ENCODE measurements around the gene P2RX1. TPM values are rescaled to one million over a fixed set of nuclear protein-coding genes. Genes with fewer than 3 reads are reported as not detected.

P2RX1 gene
- polyA plus RNA-seq, 1 donor, result 97.1 TPM

DNA sequence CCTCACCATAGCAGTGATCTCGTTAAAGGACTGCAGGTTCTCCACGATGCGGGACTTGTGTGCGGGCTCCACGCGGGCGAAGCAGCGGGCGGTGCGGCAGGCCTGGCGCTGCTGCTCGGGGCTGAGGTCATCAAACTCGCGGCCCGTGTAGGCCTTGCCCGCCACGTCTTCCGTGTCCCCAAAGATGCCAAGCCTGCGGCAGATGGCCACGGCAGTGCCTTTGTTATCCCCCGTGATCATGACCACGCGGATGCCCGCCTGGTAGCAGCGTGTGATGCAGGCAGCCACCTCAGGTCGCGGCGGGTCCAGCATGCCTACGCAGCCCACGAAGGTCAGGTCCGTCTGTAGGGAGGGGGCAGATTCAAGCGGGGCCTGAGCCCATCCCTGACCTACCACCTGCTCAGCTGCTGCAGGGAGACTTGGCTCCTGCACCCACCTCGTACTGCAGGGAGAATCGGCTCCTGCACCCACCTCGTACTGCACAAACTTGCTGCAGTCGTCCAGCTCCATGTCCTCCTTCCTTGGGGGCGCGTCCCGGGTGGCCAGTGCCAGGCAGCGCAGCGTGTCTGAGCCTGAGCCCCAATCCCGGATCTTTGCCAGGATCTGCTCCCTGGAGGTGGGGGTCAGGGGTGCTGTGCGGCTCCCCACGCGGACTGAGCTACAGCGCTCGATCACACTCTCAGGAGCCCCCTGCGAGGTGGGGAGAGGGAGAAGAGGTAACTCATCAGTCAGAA is 24.9 kb upstream of the P2RX1 start:
- Histone ChIP-seq H3K27me3 (ENCODE audit: control insufficient read depth, insufficient read depth, low read length) (no peaks in the 10 kb centered on the region), H3K27ac (ENCODE audit: low read length) (no peak overlapping the region), H3K9me3 (ENCODE audit: control insufficient read depth, low read depth, low read length) (no peaks in the 10 kb centered on the region), H3K4me1 (ENCODE audit: control insufficient read depth, insufficient read depth, low read length) (peaks cover 9% of the 10 kb centered on the region), H3K36me3 (ENCODE audit: control insufficient read depth, insufficient read depth, low read length) (peaks cover 45% of the 10 kb centered on the region), H3K4me3 (ENCODE audit: low read length) (no peak overlapping the region)
- no CpG with 5 or more reads among the region's 48 CpGs for WGBS (ENCODE audit: insufficient coverage, low lambda C conversion rate)
- no peak for DNase-seq

DNA sequence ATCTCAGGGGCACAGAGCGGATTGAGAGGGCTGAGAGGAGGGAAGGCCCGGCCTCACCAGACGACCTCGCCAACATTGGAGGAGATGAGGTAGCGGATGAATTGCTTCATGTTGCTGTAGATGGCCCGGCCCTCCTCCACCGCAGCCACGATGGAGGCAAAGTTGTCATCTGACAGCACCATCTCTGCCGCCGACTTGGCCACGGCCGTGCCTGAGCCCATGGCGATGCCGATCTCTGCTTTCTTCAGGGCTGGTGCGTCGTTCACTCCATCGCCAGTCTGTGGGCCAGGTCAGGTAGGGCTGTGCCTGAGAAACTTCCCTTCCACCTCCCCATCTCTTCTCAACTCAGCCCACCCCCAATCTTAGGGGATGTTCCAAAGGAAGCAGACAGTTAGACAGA is 21.1 kb upstream of the P2RX1 start:
- WGBS (ENCODE audit: insufficient coverage, low lambda C conversion rate), result no CpG with 5 or more reads among the region's 17 CpGs
- no peak overlapping the region for H3K27ac ChIP-seq (ENCODE audit: low read length)
- H3K27me3 ChIP-seq (ENCODE audit: control insufficient read depth, insufficient read depth, low read length), result no peaks in the 10 kb centered on the region
- H3K4me1 ChIP-seq (ENCODE audit: control insufficient read depth, insufficient read depth, low read length), result peaks cover 4% of the 10 kb centered on the region
- no peak for DNase-seq
- H3K9me3 ChIP-seq (ENCODE audit: control insufficient read depth, low read depth, low read length), result no peaks in the 10 kb centered on the region
- peaks cover 53% of the 10 kb centered on the region for H3K36me3 ChIP-seq (ENCODE audit: control insufficient read depth, insufficient read depth, low read length)
- H3K4me3 ChIP-seq (ENCODE audit: low read length), result no peak overlapping the region

DNA sequence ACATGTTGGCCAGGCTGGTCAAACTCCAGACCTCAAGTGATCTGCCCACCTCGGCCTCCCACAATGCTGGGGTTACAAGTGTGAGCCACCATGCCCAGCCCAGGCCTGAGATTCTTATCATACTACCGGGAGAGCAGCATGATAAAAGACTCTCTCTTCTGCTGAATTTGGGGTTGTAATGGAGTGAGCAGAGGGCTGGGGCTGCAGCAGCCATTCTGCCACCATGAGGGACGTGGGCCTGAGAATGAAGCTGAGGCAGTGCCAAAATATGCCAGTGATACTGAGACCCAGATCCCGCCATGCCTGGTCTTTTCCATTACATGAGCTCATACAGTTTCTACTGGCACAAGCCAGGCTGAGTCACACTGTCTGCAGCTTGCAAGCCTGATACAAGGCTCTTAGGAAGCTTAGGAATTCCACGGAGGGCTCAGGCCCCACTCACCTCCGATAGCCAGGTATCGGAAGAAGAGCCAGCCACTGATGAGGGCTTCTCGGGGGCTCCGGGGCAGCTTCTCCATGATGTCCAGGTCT is 19.6 kb upstream of the P2RX1 start:
- no peak overlapping the region for H3K4me3 ChIP-seq (ENCODE audit: low read length)
- H3K9me3 ChIP-seq (ENCODE audit: control insufficient read depth, low read depth, low read length), result no peaks in the 10 kb centered on the region
- H3K27me3 ChIP-seq (ENCODE audit: control insufficient read depth, insufficient read depth, low read length), result no peaks in the 10 kb centered on the region
- DNase-seq, result no peak
- peaks cover 39% of the 10 kb centered on the region for H3K36me3 ChIP-seq (ENCODE audit: control insufficient read depth, insufficient read depth, low read length)
- no CpG with 5 or more reads among the region's 9 CpGs for WGBS (ENCODE audit: insufficient coverage, low lambda C conversion rate)
- peaks cover 4% of the 10 kb centered on the region for H3K4me1 ChIP-seq (ENCODE audit: control insufficient read depth, insufficient read depth, low read length)
- no peak overlapping the region for H3K27ac ChIP-seq (ENCODE audit: low read length)

DNA sequence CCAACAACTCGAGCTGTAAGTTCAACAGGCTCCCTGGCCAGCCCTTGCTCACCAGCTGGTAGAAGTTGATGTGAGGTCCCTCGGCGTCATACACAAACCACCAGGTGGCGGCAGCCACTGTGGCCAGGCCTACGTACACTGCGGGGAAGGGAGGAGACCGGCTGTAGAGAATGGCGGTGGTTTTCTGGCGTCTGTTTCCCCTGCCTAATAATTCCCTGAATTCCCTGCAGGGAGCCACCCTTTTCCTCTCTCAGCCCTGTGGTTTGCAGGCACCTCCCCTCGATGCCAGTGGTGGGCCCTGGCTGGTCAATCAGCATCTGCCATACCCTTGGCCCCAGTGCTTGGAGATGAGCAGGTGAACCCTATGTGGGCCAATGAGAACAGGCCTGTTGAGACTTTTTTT is 18.9 kb upstream of the P2RX1 start:
- Histone ChIP-seq H3K9me3 (ENCODE audit: control insufficient read depth, low read depth, low read length) (no peaks in the 10 kb centered on the region), H3K4me3 (ENCODE audit: low read length) (no peak overlapping the region), H3K27ac (ENCODE audit: low read length) (no peak overlapping the region), H3K27me3 (ENCODE audit: control insufficient read depth, insufficient read depth, low read length) (no peaks in the 10 kb centered on the region), H3K36me3 (ENCODE audit: control insufficient read depth, insufficient read depth, low read length) (peaks cover 37% of the 10 kb centered on the region), H3K4me1 (ENCODE audit: control insufficient read depth, insufficient read depth, low read length) (peaks cover 10% of the 10 kb centered on the region)
- WGBS (ENCODE audit: insufficient coverage, low lambda C conversion rate), result no CpG with 5 or more reads among the region's 10 CpGs
- DNase-seq, result peak; percentile 78 to 82

DNA sequence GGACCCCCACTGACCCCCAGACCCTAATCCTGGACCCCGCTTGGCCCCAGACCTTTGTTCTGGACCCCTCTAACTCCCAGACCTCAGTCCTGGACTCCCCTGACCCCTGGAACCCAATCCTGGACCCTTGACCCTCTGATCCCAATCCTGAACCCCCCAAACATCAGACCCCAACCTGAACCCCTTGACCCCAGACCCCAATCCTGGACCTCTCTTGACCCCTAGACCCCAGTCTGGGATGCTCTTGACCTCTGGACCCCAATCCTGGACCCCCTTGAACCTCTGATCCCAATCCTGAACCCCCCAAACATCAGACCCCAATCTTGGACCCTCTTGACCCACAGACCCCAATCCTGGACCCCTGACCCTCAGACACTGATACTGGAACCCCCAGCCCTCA is 13.5 kb upstream of the P2RX1 start:
- Histone ChIP-seq H3K4me3 (ENCODE audit: low read length) (no peak overlapping the region), H3K36me3 (ENCODE audit: control insufficient read depth, insufficient read depth, low read length) (peaks cover 26% of the 10 kb centered on the region), H3K27ac (ENCODE audit: low read length) (no peak overlapping the region), H3K4me1 (ENCODE audit: control insufficient read depth, insufficient read depth, low read length) (peaks cover 42% of the 10 kb centered on the region), H3K9me3 (ENCODE audit: control insufficient read depth, low read depth, low read length) (peaks cover 9% of the 10 kb centered on the region), H3K27me3 (ENCODE audit: control insufficient read depth, insufficient read depth, low read length) (no peaks in the 10 kb centered on the region)
- no peak for DNase-seq
- WGBS (ENCODE audit: insufficient coverage, low lambda C conversion rate), result no CpG with 5 or more reads among the region's 1 CpG

DNA sequence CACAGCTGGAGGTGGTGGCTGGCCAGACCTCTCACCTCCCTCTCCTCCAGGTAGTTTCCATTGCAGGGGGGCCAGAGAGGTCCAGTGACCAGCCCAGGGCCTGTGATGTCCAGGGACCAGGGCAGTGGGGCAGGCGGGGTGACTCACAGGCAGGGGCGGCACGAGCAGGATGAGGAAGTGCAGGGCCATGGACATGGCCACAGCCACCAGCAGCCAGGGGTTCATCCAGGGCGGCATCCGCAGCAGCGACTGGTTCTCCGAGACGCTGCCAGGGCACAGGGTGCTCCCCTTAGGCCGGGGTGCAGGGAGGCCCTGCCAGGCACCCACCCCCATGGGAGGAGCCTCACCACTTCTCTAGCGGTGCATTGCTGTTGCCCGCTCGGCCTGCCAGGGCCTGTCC is 12.9 kb upstream of the P2RX1 start:
- no peak overlapping the region for H3K27ac ChIP-seq (ENCODE audit: low read length)
- H3K4me3 ChIP-seq (ENCODE audit: low read length), result no peak overlapping the region
- DNase-seq, result no peak
- H3K4me1 ChIP-seq (ENCODE audit: control insufficient read depth, insufficient read depth, low read length), result peaks cover 41% of the 10 kb centered on the region
- H3K27me3 ChIP-seq (ENCODE audit: control insufficient read depth, insufficient read depth, low read length), result no peaks in the 10 kb centered on the region
- no CpG with 5 or more reads among the region's 12 CpGs for whole genome bisulfite sequencing (ENCODE audit: insufficient coverage, low lambda C conversion rate)
- H3K36me3 ChIP-seq (ENCODE audit: control insufficient read depth, insufficient read depth, low read length), result peaks cover 30% of the 10 kb centered on the region
- H3K9me3 ChIP-seq (ENCODE audit: control insufficient read depth, low read depth, low read length), result peaks cover 13% of the 10 kb centered on the region

DNA sequence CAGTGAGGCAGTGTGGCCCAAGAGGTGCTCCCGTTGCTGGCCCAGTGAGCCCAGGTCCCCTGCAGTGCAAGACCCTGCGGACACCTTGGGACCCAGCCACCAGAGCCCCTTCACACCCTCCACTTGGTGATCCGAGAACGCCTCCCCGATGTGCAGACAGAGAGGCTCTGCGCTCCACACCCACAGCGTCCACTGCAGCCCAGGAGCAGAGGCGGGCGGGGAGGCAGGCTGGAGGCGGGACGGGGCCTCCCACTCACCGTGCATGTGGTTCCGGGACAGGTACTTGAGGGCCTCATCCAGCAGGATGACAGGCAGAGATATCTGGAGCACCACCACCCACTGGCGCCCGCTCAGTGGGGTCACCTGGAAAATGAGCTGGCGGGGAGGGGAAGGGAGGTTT is 12.1 kb upstream of the P2RX1 start:
- no CpG with 5 or more reads among the region's 16 CpGs for WGBS (ENCODE audit: insufficient coverage, low lambda C conversion rate)
- peaks cover 13% of the 10 kb centered on the region for H3K9me3 ChIP-seq (ENCODE audit: control insufficient read depth, low read depth, low read length)
- DNase-seq, result peak in 1 of 2 donors; percentile 53
- no peak overlapping the region for H3K4me3 ChIP-seq (ENCODE audit: low read length)
- H3K27me3 ChIP-seq (ENCODE audit: control insufficient read depth, insufficient read depth, low read length), result no peaks in the 10 kb centered on the region
- H3K27ac ChIP-seq (ENCODE audit: low read length), result peak overlapping the region; percentile 92
- peaks cover 33% of the 10 kb centered on the region for H3K36me3 ChIP-seq (ENCODE audit: control insufficient read depth, insufficient read depth, low read length)
- H3K4me1 ChIP-seq (ENCODE audit: control insufficient read depth, insufficient read depth, low read length), result peaks cover 46% of the 10 kb centered on the region

DNA sequence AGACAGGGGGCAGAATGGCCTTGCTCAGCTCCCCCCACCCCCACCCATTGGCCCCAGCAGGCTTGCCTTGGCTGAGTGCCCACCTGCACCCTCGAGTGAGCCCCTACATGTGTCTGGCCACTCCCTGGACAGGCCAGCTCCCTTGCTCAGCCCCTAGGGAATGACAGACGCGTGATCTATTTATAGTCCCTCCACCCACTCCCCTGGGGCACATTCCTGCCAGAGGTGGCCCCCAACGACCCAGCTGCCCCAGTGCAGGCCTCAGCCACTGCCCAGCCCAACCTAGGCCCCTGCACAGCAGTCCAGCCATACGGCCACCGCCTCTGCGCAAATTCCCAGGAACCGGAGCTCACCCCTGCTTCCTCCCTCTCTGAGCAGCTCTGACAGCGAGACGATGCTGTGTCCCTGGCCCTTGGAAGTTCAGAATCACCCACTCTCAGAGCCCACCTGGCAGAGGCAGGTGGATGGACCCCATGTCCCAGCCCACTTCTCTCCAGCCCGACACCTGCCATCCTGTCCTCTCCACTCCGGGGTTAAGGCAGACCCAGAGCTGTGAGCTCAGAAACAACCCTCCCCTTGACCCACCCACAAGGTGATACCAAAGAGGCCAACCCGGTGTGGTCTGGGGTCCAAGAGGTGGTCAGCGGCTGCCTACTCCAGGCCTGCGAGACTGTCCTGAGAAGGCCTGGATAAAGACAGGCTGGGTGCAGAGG is 11.5 kb upstream of the P2RX1 start:
- no peak overlapping the region for H3K4me3 ChIP-seq (ENCODE audit: low read length)
- H3K4me1 ChIP-seq (ENCODE audit: control insufficient read depth, insufficient read depth, low read length), result peaks cover 48% of the 10 kb centered on the region
- peaks cover 33% of the 10 kb centered on the region for H3K36me3 ChIP-seq (ENCODE audit: control insufficient read depth, insufficient read depth, low read length)
- H3K27ac ChIP-seq (ENCODE audit: low read length), result peak overlapping the region; percentile 92
- no CpG with 5 or more reads among the region's 15 CpGs for WGBS (ENCODE audit: insufficient coverage, low lambda C conversion rate)
- DNase-seq, result peak; percentile 89 to 90
- no peaks in the 10 kb centered on the region for H3K27me3 ChIP-seq (ENCODE audit: control insufficient read depth, insufficient read depth, low read length)
- H3K9me3 ChIP-seq (ENCODE audit: control insufficient read depth, low read depth, low read length), result peaks cover 13% of the 10 kb centered on the region

DNA sequence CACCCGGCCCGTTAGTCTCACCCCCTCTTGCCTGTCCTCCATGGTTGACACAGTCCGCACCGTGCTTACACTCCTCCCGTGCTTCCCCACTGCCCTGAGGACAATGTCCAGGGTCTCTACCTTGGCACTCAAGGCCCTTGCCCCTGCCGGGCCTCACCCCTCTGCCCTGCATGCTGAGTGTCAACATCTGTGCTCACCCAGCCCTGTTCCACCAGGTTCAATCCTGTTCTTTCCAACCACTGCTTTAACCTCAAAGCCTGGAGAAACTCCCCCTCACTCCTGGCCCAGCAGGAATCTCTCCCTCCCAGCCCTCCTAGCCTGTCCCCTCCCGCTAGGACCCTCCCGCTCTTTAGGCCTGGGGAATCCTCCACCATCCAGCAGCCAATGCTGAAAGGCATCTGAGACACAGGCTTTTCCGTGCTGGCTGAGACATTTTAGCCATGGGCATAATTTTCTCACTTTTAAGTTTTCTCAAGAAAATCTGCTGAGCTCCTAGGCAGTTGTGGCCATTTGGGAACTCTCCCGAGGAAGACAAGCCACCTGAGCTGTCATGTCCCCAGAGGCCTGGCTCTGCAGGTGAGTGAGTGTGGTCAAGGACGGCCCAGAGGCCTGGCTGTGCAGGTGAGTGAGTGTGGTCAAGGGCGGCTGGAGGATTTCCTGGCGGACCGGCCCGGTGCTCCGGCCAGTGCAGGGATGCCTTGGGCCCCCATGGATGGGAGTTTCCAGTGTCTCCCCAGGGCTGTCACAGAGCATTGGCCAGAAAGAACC is 10.8 kb upstream of the P2RX1 start:
- H3K4me1 ChIP-seq (ENCODE audit: control insufficient read depth, insufficient read depth, low read length), result peaks cover 48% of the 10 kb centered on the region
- no CpG with 5 or more reads among the region's 16 CpGs for WGBS (ENCODE audit: insufficient coverage, low lambda C conversion rate)

More for the DNA sequence above, 10.8 kb upstream of the P2RX1 start:
- Histone ChIP-seq H3K27ac (ENCODE audit: low read length) (peak overlapping the region; percentile 92), H3K9me3 (ENCODE audit: control insufficient read depth, low read depth, low read length) (peaks cover 13% of the 10 kb centered on the region), H3K4me3 (ENCODE audit: low read length) (no peak overlapping the region), H3K27me3 (ENCODE audit: control insufficient read depth, insufficient read depth, low read length) (no peaks in the 10 kb centered on the region), H3K36me3 (ENCODE audit: control insufficient read depth, insufficient read depth, low read length) (peaks cover 31% of the 10 kb centered on the region)
- DNase-seq, result peak; percentile 88 to 90

All from large intestine (tissue), 3 donors.